HepG2 (cell line): ENCODE results near the gene IFNA21. TPM values are rescaled to one million over a fixed set of nuclear protein-coding genes. Genes with fewer than 3 reads are reported as not detected.

Experiments
- ATAC-seq: fragments of 200-7000 bp; cut with Tn5 transposase; 3 replicates; pipeline ENCODE4 v1.9.1; 2020; ENCODE audit warnings: mild to moderate bottlenecking, moderate library complexity
- BruUV-seq: library from RNA; stranded (reverse); fragments of 400-500 nt; replicated peaks from 2 replicates; lab custom pipeline; 2021; lab: Mats Ljungman, UMichigan
- CTCF ChIA-PET: fragments of 300-600 bp; formaldehyde crosslinking; extraction: SDS; loops from one replicate; lab custom pipeline; 2021; ENCODE audit warnings: low total read pairs, inconsistent platforms, low intra/inter-chr PET ratio; lab: Yijun Ruan, JAX
- POLR2A ChIA-PET: fragments of 350-600 bp; sonication (Branson Sonifier 250); formaldehyde crosslinking; loops from one replicate; lab custom pipeline; 2020; ENCODE audit warnings: antibody characterized with exemption, inconsistent platforms; lab: Yijun Ruan, JAX
- DNase-seq: peaks from one replicate; pipeline ENCODE4 v3.0.0-alpha.2; 2015; ENCODE audit warnings: low spot score
- FAIRE-seq: peaks from 3 replicates; lab custom pipeline; 2011; peaks lifted over from hg19 to GRCh38; lab: Jason Lieb, UNC
- H2AFZ ChIP-seq: one replicate; pipeline ENCODE4 v1.6.1; 2011; ENCODE audit warnings: low read length, inconsistent platforms
- H3K27ac ChIP-seq: fragments of 300-600 bp; 3 replicates; pipeline ENCODE4 v1.8.0; 2011; ENCODE audit warnings: mixed run types, mild to moderate bottlenecking, mixed read lengths, low read length, inconsistent platforms; ENCODE audit not compliant: insufficient read depth; ENCODE audit errors: extremely low read length
- H3K27me3 ChIP-seq, 2 experiments: fragments of 200-600 bp in 1 of 2; 2 replicates in 1 of 2; 3 replicates in 1 of 2; pipeline versions ENCODE4 v1.6.0 to v1.8.0; 2011; ENCODE audit warnings: low read length in 2 of 2, mild to moderate bottlenecking in 2 of 2, moderate library complexity in 2 of 2, inconsistent platforms in 1 of 2; ENCODE audit not compliant: insufficient read depth in 2 of 2, control insufficient read depth in 1 of 2
- H3K36me3 ChIP-seq, 2 experiments: fragments of 200-600 bp in 1 of 2; replicated peaks in 1 of 2; 2 replicates in 1 of 2; 3 replicates in 1 of 2; pipeline versions ENCODE4 v1.5.1 to v1.8.0; 2011; ENCODE audit warnings: low read length in 2 of 2, inconsistent platforms in 1 of 2; ENCODE audit not compliant: insufficient read depth in 2 of 2, control insufficient read depth in 1 of 2
- H3K4me1 ChIP-seq: 2 replicates; pipeline ENCODE4 v1.5.1; 2012; ENCODE audit warnings: low read length, inconsistent platforms; ENCODE audit not compliant: insufficient read depth
- H3K4me2 ChIP-seq: 2 replicates; pipeline ENCODE4 v1.6.0; 2011; ENCODE audit warnings: low read depth, low read length, inconsistent platforms
- H3K4me3 ChIP-seq, 3 experiments: fragments of 200-600 bp in 1 of 3; sonication (generic), shearing (Covaris generic) in 1 of 3; replicated peaks in 1 of 3; 2 replicates each; pipeline ENCODE4 v1.5.1; 2011 to 2016; ENCODE audit warnings: low read length in 3 of 3, inconsistent platforms in 2 of 3, low read depth in 2 of 3, mild to moderate bottlenecking in 2 of 3, control low read depth in 1 of 3, mixed read lengths in 1 of 3; ENCODE audit not compliant: insufficient read depth in 1 of 3
- H3K79me2 ChIP-seq: one replicate; pipeline ENCODE4 v1.6.1; 2011; ENCODE audit warnings: low read length, inconsistent platforms; ENCODE audit not compliant: insufficient read depth
- H3K9ac ChIP-seq: 2 replicates; pipeline ENCODE4 v1.6.0; 2011; ENCODE audit warnings: mild to moderate bottlenecking, low read depth, low read length, inconsistent platforms; ENCODE audit not compliant: insufficient read depth
- H3K9me3 ChIP-seq: 2 replicates; pipeline ENCODE4 v1.5.1; 2012; ENCODE audit warnings: mild to moderate bottlenecking, low read length
- H4K20me1 ChIP-seq: 2 replicates; pipeline ENCODE4 v1.6.0; 2011; ENCODE audit warnings: inconsistent platforms, mild to moderate bottlenecking, low read length, moderate library complexity; ENCODE audit not compliant: insufficient read depth
- IKZF1 ChIP-seq: fragments of 450-650 bp; IDR thresholded peaks from 2 replicates; pipeline ENCODE4 v1.7.1; 2016
- MAFF ChIP-seq: IDR thresholded peaks from 2 replicates; pipeline ENCODE4 v1.6.1; 2011; ENCODE audit warnings: low read depth, low read length, improper control_type of control experiment
- MAFK ChIP-seq, 2 experiments: IDR thresholded peaks in 1 of 2; conservative IDR thresholded peaks in 1 of 2; 2 replicates each; pipeline ENCODE4 v1.6.1; 2011; ENCODE audit warnings: improper control_type of control experiment in 2 of 2, low read length in 2 of 2
- NR2C2 ChIP-seq: sonication (generic); formaldehyde crosslinking; IDR thresholded peaks from 2 replicates; pipeline ENCODE4 v1.4.0; 2020; ENCODE audit warnings: missing genetic modification reagents, mild to moderate bottlenecking, moderate library complexity, borderline replicate concordance
- U2AF2 ChIP-seq: fragments of 200-400 bp; formaldehyde crosslinking; IDR thresholded peaks from 2 replicates; pipeline ENCODE4 v1.6.1; 2017; ENCODE audit warnings: low read depth, mild to moderate bottlenecking, low read length
- ZFP37 ChIP-seq: sonication (generic); formaldehyde crosslinking; IDR thresholded peaks from 2 replicates; pipeline ENCODE4 v1.4.0; 2020; ENCODE audit warnings: missing genetic modification reagents, borderline replicate concordance
- ZNF232 ChIP-seq: sonication (generic); formaldehyde crosslinking; IDR thresholded peaks from 2 replicates; pipeline ENCODE4 v1.4.0; 2020; ENCODE audit warnings: missing genetic modification reagents, borderline replicate concordance
- ZNF496 ChIP-seq: sonication (generic); formaldehyde crosslinking; IDR thresholded peaks from 2 replicates; pipeline ENCODE4 v1.8.1; 2023; ENCODE audit warnings: mild to moderate bottlenecking, moderate library complexity, missing genetic modification reagents; ENCODE audit not compliant: insufficient replicate concordance
- WGBS: methylation state at CpG from one replicate; pipeline ENCODE4 v1.1.6; 2017; ENCODE audit warnings: low lambda C conversion rate; 5-methylcytosine and 5-hydroxymethylcytosine counted together
- in situ Hi-C: cut with HindIII; loops from 2 replicates; pipeline ENCODE4 v1.10.0; 2017; ENCODE audit warnings: low pct_unique_long_range_greater_than_20kb; ENCODE audit not compliant: extremely low pct_ligation_motif_present
- intact Hi-C: fragments of 100-400 bp; cut with micrococcal nuclease; formaldehyde crosslinking; loops from one replicate; pipeline ENCODE4 v1.10.0; 2022; ENCODE audit not compliant: unreplicated experiment
- polyA plus RNA-seq, 8 experiments: library from polyadenylated mRNA; depleted of rRNA in 3 of 8; stranded (reverse) in 7 of 8; unstranded in 1 of 8; fragments of >200 nt; fragmentation: Illumina TruSeq in 4 of 8; extraction: Trizol in 4 of 8; gene quantifications; 2 replicates each; pipeline versions ENCODE4 v1.2.1 to v1.2.3, GENCODE V29; 2011 to 2016; ENCODE audit warnings: low read depth in 4 of 8, missing spikeins in 1 of 8, mixed read lengths in 1 of 8; ENCODE audit not compliant: insufficient read depth in 1 of 8
- total RNA-seq, 5 experiments: library from RNA; depleted of rRNA; stranded (reverse); fragments of >200 nt; fragmentation: Illumina TruSeq; extraction: Trizol; gene quantifications; 2 replicates each; pipeline ENCODE4 v1.2.3, GENCODE V29; 2016; ENCODE audit warnings: low read depth in 1 of 5
- TF ChIP-seq, protein P1 (sequence below): sonication (generic); formaldehyde crosslinking; IDR thresholded peaks from 2 replicates; pipeline ENCODE4 v1.8.1; 2022; ENCODE audit warnings: mild to moderate bottlenecking, missing genetic modification reagents
- TF ChIP-seq, protein P2 (sequence below): sonication (generic); formaldehyde crosslinking; IDR thresholded peaks from 2 replicates; pipeline ENCODE4 v1.9.0; 2021; ENCODE audit warnings: missing genetic modification reagents, mild to moderate bottlenecking, borderline replicate concordance

Gene IFNA21
- total and polyA plus RNA-seq, 2 of the 13 experiments (the other 11 are each of a cell fraction or from before 2014, with no cell fraction given), result not detected

DNA sequence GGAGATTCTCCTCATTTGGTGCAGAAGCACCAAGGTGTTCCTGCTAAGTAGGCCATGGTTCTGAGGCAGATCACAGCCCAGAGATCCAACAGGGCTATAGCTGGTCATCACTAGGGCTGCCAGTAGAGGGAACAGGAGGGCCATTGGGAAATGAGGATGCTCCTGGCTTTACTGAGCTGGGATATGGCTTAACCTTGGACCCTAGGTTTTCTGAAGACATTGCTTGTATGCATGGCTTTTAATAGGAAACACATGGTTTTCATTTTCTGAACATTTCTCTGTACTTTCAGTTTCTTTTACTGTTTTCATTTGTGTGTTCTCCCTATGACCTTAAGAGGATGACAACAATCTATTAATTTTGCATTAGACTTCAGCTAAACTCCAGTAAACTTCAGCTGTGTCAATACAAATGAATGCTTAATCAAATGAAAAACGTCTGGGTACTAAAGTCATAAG, 25.0 kb downstream of the IFNA21 start, which contains the start of gene IFNW1:
IFNW1 (minus strand) TSS at position 406 of the 456 bp plus-strand sequence; CDS start at position 144, 262 bp downstream.
- CTCF ChIA-PET, result no interaction called here
- no peak within 1 kb of the TSS for H3K9ac ChIP-seq
- no peaks in the 10 kb centered on the region for H3K27me3 ChIP-seq
- FAIRE-seq, result no peak
- no peaks in the 10 kb centered on the region for H3K36me3 ChIP-seq
- H2AFZ ChIP-seq, result no peak within 1 kb of the TSS
- ATAC-seq, result peak; percentile 86
- TF ChIP-seq U2AF2 (no peak), NR2C2 (no peak), ZNF496 (CRISPR knock-in tag) (no peak)
- TF ChIP-seq, protein P1, sequence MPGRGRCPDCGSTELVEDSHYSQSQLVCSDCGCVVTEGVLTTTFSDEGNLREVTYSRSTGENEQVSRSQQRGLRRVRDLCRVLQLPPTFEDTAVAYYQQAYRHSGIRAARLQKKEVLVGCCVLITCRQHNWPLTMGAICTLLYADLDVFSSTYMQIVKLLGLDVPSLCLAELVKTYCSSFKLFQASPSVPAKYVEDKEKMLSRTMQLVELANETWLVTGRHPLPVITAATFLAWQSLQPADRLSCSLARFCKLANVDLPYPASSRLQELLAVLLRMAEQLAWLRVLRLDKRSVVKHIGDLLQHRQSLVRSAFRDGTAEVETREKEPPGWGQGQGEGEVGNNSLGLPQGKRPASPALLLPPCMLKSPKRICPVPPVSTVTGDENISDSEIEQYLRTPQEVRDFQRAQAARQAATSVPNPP (CRISPR knock-in tag), result no peak
- TF ChIP-seq, all 625 proteins: peak for 0
- Histone ChIP-seq H3K79me2 (no peaks in the 10 kb centered on the region), H3K9me3 (no peaks in the 10 kb centered on the region), H3K4me1 (no peaks in the 10 kb centered on the region), H3K27ac (no peak within 1 kb of the TSS), H3K4me3 (no peak within 1 kb of the TSS), H3K4me2 (no peak within 1 kb of the TSS), H4K20me1 (no peaks in the 10 kb centered on the region)
- in situ Hi-C loops, result no loop called here
- POLR2A ChIA-PET, result no interaction called here
- WGBS, result 0% methylated on average over 1 of the region's 1 CpG
- intact Hi-C loops, result no loop called here
- BruUV-seq, result no TSS peak
- no peak for DNase-seq

DNA sequence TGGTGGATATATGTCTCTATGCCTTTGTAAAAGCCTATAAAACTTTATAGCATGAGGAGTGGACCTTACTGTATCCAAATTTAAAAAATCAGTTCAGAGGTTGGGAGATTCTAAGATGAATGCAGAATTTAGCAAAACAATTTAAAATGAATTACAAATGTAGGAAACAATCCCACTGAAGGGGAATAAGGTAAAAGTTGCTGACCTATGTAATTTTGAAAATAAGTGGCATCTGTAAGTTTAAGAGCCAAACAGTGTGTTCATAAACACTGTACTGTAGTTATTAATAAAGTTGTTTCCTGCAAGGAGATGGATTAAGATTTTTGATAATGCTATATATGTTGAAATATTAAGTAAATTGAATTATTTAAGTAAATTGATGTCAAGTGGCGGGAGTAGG, 29.4 kb downstream of the IFNA21 start:
- FAIRE-seq (no peak), ATAC-seq (no peak), DNase-seq (no peak)
- POLR2A ChIA-PET, result no interaction called here
- Histone ChIP-seq H3K4me2 (no peak overlapping the region), H3K79me2 (no peaks in the 10 kb centered on the region), H3K36me3 (no peaks in the 10 kb centered on the region), H3K4me1 (no peaks in the 10 kb centered on the region), H2AFZ (no peak overlapping the region), H3K9me3 (no peaks in the 10 kb centered on the region), H3K27ac (no peak overlapping the region), H3K27me3 (no peaks in the 10 kb centered on the region), H4K20me1 (no peaks in the 10 kb centered on the region), H3K9ac (no peak overlapping the region), H3K4me3 (no peak overlapping the region)
- in situ Hi-C loops, result no loop called here
- CTCF ChIA-PET, result no interaction called here
- BruUV-seq, result no TSS peak
- 30% methylated on average over 1 of the region's 1 CpG for WGBS
- intact Hi-C loops, result no loop called here
- TF ChIP-seq ZNF232 (CRISPR knock-in tag) (no peak), MAFF (peak; percentile 85), MAFK (conservative IDR thresholded peaks at IDR 0.05 in 1 of 2, IDR thresholded peaks at IDR 0.05 in 1 of 2; ENCODE audit: low read length in 2 of 2) (peak; percentile 80 to 91), ZFP37 (CRISPR knock-in tag) (no peak), IKZF1 (no peak)
- TF ChIP-seq, protein P2, sequence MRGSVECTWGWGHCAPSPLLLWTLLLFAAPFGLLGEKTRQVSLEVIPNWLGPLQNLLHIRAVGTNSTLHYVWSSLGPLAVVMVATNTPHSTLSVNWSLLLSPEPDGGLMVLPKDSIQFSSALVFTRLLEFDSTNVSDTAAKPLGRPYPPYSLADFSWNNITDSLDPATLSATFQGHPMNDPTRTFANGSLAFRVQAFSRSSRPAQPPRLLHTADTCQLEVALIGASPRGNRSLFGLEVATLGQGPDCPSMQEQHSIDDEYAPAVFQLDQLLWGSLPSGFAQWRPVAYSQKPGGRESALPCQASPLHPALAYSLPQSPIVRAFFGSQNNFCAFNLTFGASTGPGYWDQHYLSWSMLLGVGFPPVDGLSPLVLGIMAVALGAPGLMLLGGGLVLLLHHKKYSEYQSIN (CRISPR knock-in tag), result no peak
